NCI-H1092 (cell line): ENCODE data around the gene EBF4.
"Not testable (repeated sequence)": the region's sequence is repeated elsewhere in the genome, so short reads cannot be mapped to it uniquely, and the experiment has no call there.

Source experiments
- DNase-seq: peaks from one replicate; lab custom pipeline; 2025; lab: John Stamatoyannopoulos, UW

The EBF4 gene

DNA sequence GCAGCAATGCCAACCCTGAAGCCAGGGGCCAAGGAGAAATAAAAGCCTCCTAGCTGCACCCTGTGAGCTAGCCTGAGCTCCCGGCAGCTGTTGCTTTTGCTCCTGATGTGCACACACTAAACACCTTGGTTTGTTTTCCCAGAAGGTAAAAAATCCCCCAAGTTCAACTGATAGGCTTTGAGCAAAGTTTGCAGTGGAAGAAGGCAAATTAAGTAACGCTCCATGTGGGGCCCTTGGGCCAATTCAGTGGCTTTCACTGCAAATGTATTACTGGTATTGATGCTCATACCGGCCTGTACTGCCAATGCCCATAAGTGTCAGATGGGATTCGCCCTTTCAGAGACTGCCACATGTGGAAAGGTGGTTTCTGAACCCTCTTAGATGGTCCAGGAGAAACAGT lies 19.1 kb upstream of the EBF4 start:
- DNase-seq, result no peak

DNA sequence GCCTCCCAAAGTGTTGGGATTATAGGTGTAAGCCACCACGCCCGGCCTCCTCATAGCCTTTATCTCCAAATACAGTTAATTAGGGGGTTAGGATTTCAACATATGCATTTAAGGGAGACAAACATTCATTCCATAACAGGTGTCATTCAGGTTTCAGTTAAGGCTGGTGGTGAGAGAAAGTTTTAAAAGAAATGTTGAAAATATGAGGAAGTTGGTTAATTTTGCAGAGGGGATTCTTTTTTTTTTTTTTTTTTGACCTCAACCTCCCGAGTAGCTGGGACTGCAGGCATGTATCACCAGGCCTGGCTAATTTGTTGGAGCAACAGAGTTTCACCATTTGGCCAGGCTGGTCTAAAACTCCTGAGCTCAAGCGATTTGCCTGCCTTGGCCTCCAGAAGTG lies 12.5 kb upstream of the EBF4 start:
- no peak for DNase-seq

DNA sequence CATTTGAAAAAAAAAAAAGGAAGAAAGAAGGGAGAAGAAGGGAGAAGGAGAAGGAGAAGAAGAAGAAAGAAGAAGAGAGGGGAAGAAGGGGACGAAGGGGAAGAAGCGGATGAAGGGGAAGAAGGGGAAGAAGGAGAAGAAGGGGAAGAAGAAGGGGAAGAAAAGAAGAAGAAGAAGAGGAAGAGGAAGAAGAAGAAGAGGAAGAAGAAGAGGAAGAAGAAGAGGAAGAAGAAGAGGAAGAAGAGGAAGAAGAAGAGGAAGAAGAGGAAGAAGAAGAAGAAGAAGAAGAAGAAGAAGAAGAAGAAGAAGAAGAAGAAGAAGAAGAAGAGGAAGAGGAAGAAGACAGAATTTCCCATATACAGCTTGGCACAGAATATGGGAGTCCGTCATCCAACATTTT lies 10.5 kb upstream of the EBF4 start:
- not testable (repeated sequence) for DNase-seq

DNA sequence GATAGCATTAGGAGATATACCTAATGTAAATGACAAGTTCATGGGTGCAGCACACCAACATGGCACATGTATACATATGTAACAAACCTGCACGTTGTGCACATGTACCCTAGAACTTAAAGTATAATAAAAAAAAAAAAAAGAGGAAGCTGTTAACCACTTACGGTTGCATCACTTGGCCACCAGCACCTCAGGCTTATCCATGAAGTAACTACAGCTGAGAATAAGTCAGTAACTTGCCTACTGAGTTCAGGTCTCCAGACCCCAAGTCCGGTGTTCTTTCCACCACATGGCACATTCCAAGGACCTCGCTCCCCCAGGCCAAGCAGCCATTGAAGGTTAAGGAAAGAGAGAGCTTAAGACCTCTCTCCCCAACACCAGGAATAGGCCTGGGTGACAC lies 7.8 kb upstream of the EBF4 start:
- not testable (repeated sequence) for DNase-seq

DNA sequence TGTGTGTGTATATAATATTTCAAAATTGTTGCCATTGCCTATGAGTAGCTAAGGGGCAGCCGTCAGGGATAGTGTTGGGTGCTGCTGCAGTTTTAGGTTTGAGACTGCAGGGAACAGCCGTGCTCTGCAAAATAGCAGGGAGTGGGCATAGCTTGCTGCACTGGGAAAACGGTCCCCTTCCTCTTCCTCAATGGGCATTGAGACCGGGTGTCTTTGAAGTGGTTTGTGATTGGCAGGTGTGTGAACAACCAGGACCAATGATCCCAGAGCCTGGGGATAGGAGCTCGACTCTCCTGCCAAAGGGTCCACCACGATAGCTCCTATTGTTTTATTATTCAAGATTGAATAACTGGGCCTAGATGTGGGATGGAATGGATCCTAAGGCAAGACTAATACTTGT lies 5.1 kb upstream of the EBF4 start:
- DNase-seq, result no peak

DNA sequence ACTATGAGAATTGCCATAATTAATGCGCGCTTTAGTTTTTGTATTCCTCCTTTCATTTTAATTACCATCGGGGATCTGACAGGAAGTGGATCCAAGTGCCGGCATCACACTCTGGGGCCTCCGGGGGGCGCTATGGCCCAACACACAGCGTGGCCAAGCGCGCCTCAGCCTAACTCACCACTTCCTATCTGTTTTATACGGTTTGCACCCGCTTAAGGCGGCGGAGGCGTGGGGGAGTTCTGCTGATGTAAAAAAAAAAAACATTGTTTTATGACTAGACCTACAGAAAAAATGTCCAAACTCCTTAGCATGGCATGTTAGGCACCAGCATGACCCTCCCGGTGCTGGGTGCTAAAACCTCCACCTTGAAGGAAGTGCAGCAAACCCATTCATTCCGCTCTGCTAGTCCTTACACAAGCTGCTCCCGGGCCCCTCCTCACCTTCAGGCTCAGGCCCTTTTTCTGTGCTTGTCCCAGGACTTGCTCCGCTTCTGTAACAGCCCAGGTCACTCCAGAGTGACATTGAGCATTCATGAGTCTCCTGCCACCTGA lies 4.5 kb upstream of the EBF4 start:
- peak; percentile 65 for DNase-seq

DNA sequence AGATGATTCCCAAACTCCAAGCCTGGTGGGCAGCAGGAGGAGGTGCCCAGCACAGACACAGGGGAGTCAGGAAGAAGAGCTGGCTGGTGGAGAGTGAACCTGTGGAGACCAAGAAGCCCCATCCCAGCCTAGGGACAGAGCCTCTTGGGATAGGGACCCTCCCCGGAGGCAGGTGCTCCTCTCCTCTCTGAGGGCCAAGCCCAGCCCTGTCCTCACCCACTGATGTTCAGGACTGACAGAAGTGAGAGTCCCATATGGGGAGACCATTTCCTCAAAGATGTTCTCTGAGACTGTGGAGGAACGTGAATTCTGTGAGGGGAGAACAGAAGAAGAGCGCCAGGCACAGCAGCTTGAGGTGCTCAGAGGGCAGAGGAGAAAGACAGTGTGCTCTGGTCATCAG lies 2.4 kb upstream of the EBF4 start:
- DNase-seq, result no peak

DNA sequence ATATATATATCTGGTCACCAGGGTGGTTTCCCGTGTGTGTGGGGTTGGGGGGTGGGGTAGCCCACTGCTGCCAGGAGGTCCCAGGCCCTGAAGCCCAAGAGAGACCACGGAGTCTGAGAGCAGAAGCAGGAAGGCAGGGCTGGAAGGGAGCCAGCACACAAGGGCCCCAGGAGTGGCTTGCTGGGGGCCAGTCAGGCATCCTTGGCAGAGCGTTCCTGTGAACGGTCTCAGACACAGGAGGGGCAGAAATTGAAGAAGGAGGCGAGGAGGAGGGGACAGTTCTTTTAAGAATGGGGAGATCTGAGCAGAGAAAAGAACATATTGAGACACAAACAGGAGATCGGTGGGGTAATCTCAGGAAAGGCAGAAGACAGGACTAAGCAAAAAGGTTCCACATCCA lies 1.9 kb upstream of the EBF4 start:
- no peak for DNase-seq

DNA sequence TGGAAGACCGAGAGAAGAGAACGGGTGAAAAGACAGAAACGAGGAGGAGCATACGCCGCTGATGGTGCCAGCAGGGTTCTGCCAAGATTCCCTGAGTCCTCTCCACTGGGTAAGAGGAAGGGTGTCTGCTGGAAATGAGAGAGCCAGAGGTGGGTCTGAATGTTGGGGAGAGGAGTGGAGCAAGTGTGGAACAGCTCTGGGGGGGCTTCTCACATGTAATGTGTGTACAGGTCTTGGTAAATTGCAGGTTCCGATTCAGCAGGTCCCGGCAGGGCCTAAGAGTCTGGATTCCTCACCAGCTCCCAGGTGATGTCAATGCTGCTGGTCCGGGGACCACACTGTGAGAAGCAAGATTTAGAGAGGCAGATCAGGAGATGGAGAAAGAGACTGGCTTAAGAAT lies 1.5 kb upstream of the EBF4 start:
- DNase-seq, result no peak

DNA sequence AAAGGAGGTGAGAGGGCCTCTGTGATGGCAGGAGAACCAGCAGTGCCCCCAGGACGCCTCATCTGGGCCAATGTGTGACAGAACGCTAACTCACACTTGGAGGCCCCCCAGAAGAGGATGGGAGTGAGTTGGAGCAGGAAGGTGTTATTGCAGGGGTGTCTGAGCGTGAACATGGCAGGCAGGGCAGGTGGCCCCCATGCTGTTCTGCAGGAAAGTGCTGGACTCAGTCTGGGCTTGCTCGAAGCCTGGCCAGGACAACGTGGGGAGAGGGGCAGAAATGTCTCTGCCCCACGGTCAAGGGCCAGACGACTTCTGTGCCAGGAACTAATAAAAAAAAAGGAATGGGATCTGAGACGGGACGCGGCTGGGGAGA lies 931 bp upstream of the EBF4 start:
- no peak for DNase-seq

DNA sequence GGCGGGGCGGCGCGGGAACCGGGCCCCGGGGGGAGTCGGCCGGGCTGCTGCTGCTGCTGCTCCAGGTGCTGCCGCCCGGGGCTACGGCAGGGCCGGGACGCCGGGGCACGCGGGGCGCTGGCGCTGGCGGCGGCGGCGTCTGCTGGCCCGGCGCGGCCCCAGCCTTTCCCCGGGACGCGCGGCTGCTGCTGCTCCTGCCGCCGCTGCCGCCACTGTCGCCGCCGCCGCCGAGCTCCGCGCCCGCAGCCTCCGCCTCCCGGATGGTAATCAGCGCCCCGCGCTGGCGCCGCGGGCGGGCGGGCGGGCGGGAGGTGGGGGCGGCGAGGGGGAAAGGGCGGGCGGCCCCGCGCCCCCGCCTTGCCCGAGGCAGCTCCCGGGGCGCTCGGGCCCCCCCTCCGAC lies 306 bp downstream of the EBF4 start:
- no peak for DNase-seq

DNA sequence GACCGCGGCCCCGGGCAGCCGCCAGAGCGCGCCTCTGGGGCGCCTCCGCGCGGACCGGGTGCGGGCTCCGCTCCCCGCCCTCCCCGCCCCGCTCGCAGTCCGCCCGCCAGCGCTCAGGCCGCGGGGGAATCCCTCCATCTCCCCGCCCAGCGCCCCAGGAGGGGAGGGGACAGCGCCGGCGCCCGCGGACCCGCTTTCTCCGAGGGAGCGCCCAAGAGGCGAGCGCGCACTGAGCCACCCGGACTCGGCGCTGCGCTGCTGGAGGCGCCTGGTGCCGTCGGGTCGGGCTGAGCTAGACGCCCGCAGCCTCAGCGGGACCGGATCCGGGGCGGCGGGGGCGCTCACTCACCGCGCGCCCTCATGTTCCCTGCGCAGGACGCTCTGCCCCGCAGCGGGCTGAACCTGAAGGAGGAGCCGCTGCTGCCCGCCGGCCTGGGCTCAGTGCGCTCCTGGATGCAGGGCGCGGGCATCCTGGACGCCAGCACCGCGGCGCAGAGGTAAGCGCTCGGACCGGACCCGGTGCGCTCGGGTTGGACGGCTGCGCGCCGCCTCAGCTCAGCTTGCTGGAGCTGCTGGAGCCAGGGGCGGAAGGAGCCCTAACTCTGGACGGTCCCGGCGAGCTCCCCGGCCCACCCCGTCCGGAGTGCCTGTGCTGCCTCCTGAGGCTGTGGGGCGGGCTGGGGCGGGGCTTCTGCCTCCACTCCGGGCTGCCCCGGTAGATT lies 867 bp downstream of the EBF4 start:
- DNase-seq, result peak; percentile 5

DNA sequence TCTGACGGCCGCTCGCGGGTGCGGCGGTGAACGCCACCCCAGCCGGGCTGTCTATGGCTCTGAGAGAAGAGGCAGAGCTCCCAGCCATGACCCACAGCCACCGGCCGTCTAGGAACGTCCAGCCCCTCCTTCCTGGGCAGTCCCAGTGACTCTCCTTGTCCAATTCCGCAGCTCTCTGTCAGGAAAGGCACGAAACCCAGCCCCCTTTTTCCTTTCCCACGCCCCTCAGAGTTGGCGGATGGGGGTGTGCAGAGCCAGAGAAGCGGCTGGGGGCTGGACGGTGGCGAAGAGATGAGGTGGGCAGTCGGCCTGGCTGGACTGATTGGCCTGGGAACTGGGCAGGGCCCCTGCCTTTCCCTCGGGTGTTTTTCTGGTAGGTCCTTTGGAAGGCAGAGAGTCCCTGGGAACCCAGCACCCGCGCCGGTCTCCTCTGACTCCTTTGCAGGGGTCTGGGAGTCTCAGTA lies 1.5 kb downstream of the EBF4 start:
- no peak for DNase-seq

DNA sequence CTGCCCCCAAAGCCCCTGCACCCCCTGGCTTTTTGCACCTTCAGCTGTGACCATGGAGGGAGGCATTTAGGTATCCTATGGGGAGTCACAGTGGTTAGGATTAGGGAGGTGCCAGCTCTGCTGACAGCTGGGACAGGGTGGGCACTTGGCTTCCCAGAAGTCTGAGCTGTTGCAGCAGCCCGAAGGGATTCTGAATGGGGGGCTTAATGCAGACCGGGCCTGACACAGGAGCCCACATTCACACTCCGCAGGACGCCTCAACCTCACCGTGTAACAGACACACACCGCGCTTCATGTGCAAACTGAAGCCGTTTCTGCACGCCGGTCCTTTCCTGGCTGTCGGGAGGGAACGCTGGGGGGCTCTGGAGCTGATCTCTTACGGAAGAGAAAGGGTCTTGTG lies 1.9 kb downstream of the EBF4 start:
- no peak for DNase-seq

DNA sequence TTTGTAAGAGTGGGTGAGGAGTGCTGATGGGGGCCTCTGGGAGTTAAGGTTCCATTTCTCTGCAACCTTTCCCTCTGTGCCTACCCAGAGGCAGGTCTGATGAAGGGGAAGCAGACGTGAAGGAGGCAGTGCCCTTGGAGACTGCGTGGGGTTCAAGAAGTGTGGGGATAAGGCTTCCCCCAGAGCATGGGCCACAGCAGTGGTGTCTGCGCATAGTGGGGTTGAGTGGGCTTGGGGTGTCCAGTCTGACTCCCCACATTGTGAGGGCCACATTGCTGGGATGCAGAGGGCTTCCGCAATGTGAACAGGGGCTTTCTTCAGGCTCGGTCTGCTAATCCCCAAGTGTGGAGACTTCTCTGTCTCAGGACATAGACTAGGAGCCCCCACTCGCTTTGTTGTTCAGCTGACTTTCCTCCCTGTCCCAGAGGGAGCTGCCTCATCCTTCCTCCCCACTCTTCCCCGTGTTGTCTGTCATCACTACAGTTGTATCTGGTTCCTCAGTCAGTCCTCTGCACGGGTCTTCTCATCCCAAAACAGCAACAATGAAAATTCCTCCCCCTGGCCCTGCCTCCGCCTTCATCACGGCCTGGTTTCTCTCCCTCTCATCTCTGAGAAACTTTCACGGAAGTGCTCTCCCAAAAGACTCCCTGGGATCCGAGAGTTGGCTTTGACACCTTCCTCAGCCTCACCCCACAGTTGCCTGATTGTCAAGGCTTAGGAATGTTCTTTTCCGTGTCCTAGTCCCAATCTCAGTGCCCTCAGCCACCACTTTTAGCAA lies 2.8 kb downstream of the EBF4 start:
- no peak for DNase-seq

DNA sequence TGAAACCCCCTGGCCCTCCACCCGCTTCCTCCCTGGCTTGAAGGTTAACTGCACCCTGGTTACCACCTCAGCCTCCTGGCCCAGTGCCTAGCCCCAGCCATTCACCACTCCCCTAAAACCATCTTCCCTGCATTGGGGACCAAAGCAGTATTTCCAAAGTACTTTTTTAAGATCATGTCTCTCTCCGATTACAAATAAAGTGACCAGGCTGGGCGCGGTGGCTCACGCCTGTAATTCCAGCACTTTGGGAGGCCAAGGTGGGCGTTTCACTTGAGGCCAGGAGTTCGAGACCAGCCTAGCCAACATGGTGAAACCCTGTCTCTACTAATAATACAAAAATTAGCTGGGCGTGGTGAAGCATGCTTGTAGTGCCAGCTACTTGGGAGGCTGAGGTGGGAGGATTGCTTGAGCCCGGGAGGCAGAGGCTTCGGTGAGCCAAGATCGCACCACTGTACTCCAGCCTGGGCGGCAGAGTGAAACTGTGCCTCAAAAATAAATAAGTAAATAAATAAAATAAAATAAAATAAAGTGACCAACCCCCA lies 3.5 kb downstream of the EBF4 start:
- DNase-seq, result not testable (repeated sequence)

DNA sequence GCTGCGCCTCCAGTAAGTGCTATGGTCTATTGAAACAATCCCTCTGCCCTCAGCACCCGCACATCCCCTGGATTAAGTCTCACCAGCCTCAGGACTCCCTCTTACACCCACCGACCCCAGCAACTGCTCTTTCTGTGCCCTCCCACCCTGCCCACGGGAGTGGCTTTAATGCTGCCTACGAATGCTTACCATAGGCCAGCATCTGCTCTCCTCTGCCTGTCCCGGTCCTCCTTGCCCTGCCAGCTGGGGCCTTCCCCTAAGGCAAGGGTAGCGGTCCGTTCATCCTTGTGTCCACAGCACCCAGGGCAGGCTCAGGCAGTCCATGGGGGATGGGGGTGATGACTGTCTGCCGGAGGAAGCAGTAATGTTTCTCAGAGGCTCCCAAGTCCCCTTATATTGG lies 4.1 kb downstream of the EBF4 start:
- DNase-seq, result no peak

DNA sequence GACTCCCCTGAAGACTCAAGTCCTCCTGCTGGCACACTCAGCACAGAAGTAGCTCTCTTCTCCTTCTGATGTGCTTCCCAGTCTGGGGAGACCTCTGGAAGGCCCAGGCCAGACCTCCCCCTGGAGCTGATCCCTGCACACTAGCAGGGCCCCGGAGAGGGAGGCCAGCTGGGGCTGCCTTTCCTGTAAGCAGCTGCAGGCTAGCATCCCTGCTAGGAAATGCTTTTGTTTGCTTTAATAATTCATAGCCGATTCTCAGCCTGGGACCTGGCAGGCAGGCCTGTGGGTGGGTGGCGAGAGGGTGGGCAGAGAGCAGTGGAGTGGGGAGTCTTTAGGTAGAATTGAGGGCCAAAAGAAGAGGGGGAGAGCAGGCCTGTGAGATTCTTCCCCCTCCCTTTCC lies 5.2 kb downstream of the EBF4 start:
- DNase-seq, result peak; percentile 45

DNA sequence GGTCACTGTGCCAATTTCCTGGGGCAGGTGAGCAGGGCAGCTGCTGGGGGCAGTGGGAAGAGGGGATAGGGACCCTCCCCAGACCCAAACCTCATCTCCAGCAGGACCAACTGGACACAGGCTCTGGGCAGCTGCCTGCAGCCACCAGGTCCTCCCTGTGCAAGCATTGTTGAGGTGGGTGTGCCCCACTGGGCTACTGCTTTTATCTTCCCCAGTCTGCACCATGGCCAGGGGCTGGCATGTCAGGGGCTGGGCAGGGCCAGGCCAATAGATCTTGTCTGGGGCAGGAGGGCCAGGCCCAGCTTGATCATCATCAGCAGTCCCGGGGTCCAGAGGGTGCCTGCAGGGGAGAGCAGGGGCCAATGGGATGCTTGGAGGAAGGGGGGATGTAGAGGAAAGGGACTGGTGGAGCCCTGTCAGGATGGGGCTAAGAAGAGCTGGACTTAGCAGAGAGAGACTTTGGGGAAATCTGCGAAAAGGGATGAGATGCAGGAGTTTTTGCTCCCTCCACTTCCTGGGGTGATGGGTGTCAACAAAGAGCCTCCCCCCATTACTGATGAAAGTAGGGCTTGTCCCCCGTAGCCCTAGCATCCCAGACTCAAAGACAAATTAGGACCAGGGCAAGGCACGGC lies 5.7 kb downstream of the EBF4 start:
- DNase-seq, result no peak

DNA sequence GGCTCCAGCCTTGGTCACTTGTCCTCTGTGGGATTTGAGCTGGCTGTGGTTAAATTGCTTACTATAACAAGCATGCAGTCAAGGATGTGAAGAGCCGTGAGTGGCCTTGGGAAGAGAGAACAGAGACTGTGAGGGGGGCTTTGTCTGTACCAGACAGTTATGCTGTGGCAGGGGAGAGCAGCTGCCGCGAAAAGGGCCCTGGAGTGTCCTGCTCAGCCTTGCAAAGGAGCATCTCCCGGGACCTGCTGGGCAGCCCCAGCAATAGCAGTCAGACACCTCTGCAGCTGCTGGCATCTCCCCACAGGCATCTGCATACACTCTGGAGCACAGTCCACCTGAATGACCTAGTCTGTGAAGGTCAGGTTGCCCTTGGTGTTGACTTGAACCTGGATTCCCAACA lies 6.3 kb downstream of the EBF4 start:
- no peak for DNase-seq

DNA sequence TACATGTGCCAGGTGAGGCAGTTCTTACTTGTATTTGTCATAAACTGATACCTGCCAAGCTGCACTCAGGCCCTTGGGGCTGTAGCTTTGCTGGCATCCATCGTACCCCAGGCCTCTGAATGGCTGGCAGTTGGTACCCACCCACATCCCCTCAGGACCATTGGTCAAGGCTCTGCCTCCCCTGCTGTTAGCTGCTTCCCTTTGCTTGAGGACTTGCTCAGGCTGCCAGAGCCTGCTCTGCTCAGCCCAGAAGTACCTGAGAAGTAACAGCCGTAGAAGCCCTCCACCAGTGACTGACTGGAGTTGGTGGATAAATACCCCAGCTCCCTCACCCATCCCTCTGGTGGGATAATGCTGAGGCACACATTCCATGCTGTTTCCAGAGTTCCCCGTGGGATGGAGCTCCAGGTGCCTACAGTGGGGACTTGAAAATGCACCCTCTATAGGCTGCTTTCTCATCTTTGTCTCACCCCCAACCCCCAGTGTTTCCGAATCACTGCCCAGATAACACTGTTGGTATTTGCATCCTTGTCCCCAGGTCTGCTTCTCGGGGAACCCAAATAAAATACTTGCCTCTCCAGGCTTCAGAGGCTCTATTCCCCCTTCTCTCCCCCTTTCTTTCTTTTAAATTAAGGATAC lies 7.3 kb downstream of the EBF4 start:
- DNase-seq, result no peak
